HEK293T (cell line): Measurements from ENCODE around the gene FAM20C.

Source experiments
- CTCF ChIA-PET: fragments of 350-600 bp; formaldehyde crosslinking; extraction: SDS; loops from one replicate; lab custom pipeline; 2021; ENCODE audit warnings: antibody characterized with exemption, inconsistent platforms; lab: Yijun Ruan, JAX
- POLR2A ChIA-PET: fragments of 350-600 bp; formaldehyde crosslinking; extraction: SDS; loops from one replicate; lab custom pipeline; 2020; ENCODE audit warnings: antibody characterized with exemption, inconsistent platforms; lab: Yijun Ruan, JAX
- DNase-seq: peaks from one replicate; pipeline ENCODE4 v3.0.0; 2012; ENCODE audit warnings: mixed read lengths; ENCODE audit errors: extremely low spot score
- ARNT ChIP-seq: fragments of 450-650 bp; IDR thresholded peaks from 2 replicates; pipeline ENCODE4 v1.6.1; 2017; ENCODE audit warnings: mild to moderate bottlenecking
- BHLHE40 ChIP-seq: fragments of 450-650 bp; IDR thresholded peaks from 2 replicates; pipeline ENCODE4 v1.6.1; 2016; ENCODE audit warnings: mild to moderate bottlenecking, moderate library complexity, borderline replicate concordance
- CTBP1 ChIP-seq: fragments of 450-650 bp; IDR thresholded peaks from 2 replicates; pipeline ENCODE4 v1.6.1; 2016; ENCODE audit warnings: borderline replicate concordance
- ELF4 ChIP-seq: fragments of 450-650 bp; IDR thresholded peaks from 2 replicates; pipeline ENCODE4 v1.6.1; 2017; ENCODE audit warnings: antibody characterized with exemption
- FOXA1 ChIP-seq: fragments of 450-650 bp; IDR thresholded peaks from 2 replicates; pipeline ENCODE4 v1.6.1; 2016; ENCODE audit warnings: mild to moderate bottlenecking
- FOXK2 ChIP-seq: fragments of 450-650 bp; IDR thresholded peaks from 2 replicates; pipeline ENCODE4 v1.6.1; 2016; ENCODE audit warnings: mild to moderate bottlenecking
- FOXM1 ChIP-seq: fragments of 450-650 bp; IDR thresholded peaks from 2 replicates; pipeline ENCODE4 v1.6.1; 2017; ENCODE audit warnings: mild to moderate bottlenecking, borderline replicate concordance
- HDGF ChIP-seq: fragments of 450-650 bp; IDR thresholded peaks from 2 replicates; pipeline ENCODE4 v1.6.1; 2017; ENCODE audit warnings: antibody characterized with exemption, borderline replicate concordance
- L3MBTL2 ChIP-seq: fragments of 450-650 bp; conservative IDR thresholded peaks from 2 replicates; pipeline ENCODE4 v1.6.1; 2016; ENCODE audit warnings: mild to moderate bottlenecking
- LEF1 ChIP-seq: fragments of 450-650 bp; IDR thresholded peaks from 2 replicates; pipeline ENCODE4 v1.6.1; 2017; ENCODE audit warnings: mild to moderate bottlenecking, borderline replicate concordance
- NFRKB ChIP-seq: fragments of 450-650 bp; IDR thresholded peaks from 2 replicates; pipeline ENCODE4 v1.6.1; 2016; ENCODE audit warnings: mild to moderate bottlenecking, moderate library complexity
- PKNOX1 ChIP-seq: fragments of 450-650 bp; IDR thresholded peaks from 2 replicates; pipeline ENCODE4 v1.6.1; 2016
- SP1 ChIP-seq: fragments of 450-650 bp; IDR thresholded peaks from 2 replicates; pipeline ENCODE4 v1.6.1; 2017
- SUZ12 ChIP-seq: fragments of 450-650 bp; IDR thresholded peaks from 2 replicates; pipeline ENCODE4 v1.6.1; 2016; ENCODE audit warnings: mild to moderate bottlenecking
- TARDBP ChIP-seq: fragments of 450-650 bp; IDR thresholded peaks from 2 replicates; pipeline ENCODE4 v1.6.1; 2016
- ZNF384 ChIP-seq: fragments of 450-650 bp; IDR thresholded peaks from 2 replicates; pipeline ENCODE4 v1.6.1; 2016

Gene FAM20C

GRCh38 chr7:291373-292092 lies 99.2 kb downstream of the FAM20C start:
- POLR2A ChIA-PET, result no interaction called here
- CTCF ChIA-PET, result no interaction called here
- no peak for DNase-seq
- TF ChIP-seq BHLHE40 (no peak), PKNOX1 (no peak), FOXA1 (no peak), FOXK2 (no peak), FOXM1 (no peak), LEF1 (no peak), NFRKB (no peak), HDGF (no peak), ARNT (no peak), L3MBTL2 (no peak), SUZ12 (no peak), TARDBP (no peak), SP1 (no peak), CTBP1 (no peak), ELF4 (no peak), ZNF384 (no peak)

GRCh38 chr7:292226-292625 lies 99.9 kb downstream of the FAM20C start:
- POLR2A ChIA-PET, result no interaction called here
- CTCF ChIA-PET, result no interaction called here
- TF ChIP-seq L3MBTL2, result no peak
- no peak for TF ChIP-seq BHLHE40
- no peak for TF ChIP-seq HDGF
- no peak for TF ChIP-seq TARDBP
- TF ChIP-seq SP1, result no peak
- TF ChIP-seq FOXM1, result no peak
- TF ChIP-seq LEF1, result no peak
- TF ChIP-seq PKNOX1, result no peak
- TF ChIP-seq FOXA1, result no peak
- no peak for TF ChIP-seq ARNT
- TF ChIP-seq SUZ12, result no peak
- TF ChIP-seq CTBP1, result no peak
- TF ChIP-seq ZNF384, result no peak
- no peak for TF ChIP-seq ELF4
- no peak for TF ChIP-seq NFRKB
- no peak for TF ChIP-seq FOXK2
- DNase-seq, result no peak

GRCh38 chr7:292826-293225 lies 100.5 kb downstream of the FAM20C start:
- no peak for DNase-seq
- POLR2A ChIA-PET, result no interaction called here
- CTCF ChIA-PET, result no interaction called here
- TF ChIP-seq HDGF, result no peak
- TF ChIP-seq ELF4, result no peak
- no peak for TF ChIP-seq BHLHE40
- TF ChIP-seq PKNOX1, result no peak
- TF ChIP-seq LEF1, result no peak
- TF ChIP-seq ARNT, result no peak
- no peak for TF ChIP-seq FOXK2
- TF ChIP-seq ZNF384, result no peak
- TF ChIP-seq CTBP1, result no peak
- TF ChIP-seq FOXM1, result no peak

GRCh38 chr7:293681-294439 lies 101.5 kb downstream of the FAM20C start:
- ChIA-PET CTCF (no interaction called here), POLR2A (no interaction called here)
- TF ChIP-seq LEF1, result no peak
- TF ChIP-seq SUZ12, result no peak
- DNase-seq, result no peak

- ChIA-PET CTCF (no interaction called here), POLR2A (no interaction called here)
- TF ChIP-seq HDGF (no peak), SP1 (no peak), L3MBTL2 (no peak), SUZ12 (no peak), NFRKB (no peak), BHLHE40 (no peak), ELF4 (no peak), ZNF384 (no peak), FOXM1 (no peak), PKNOX1 (no peak), CTBP1 (no peak), LEF1 (no peak), FOXK2 (no peak), FOXA1 (no peak), ARNT (no peak), TARDBP (no peak)
- no peak for DNase-seq
Observed at GRCh38 chr7:294440-295154, 102.2 kb downstream of the FAM20C start.
